Adrenal gland (tissue), 5 donors: ENCODE measurements around the gene STRN4.

ENCODE experiments used
- POLR2A ChIP-seq, 2 donors: fragments of 450-650 bp; IDR thresholded peaks; one replicate each; pipeline ENCODE4 v1.6.1; 2017; ENCODE audit warnings: antibody characterized with exemption in 2 of 2, mild to moderate bottlenecking in 2 of 2, moderate library complexity in 1 of 2
- TF ChIP-seq, protein P1 (sequence below), 6 experiments: fragments of 450-650 bp in 4 of 6; fragments of 200-600 bp in 2 of 6; sonication (generic) in 1 of 6; IDR thresholded peaks; 1 replicate in 5 of 6; 2 replicates in 1 of 6; pipeline versions ENCODE4 v1.5.1 to v1.8.0; 2016 to 2021; ENCODE audit warnings: antibody characterized with exemption in 6 of 6, mild to moderate bottlenecking in 2 of 6, moderate library complexity in 1 of 6
- donor health status: DM: no; HTN: no; CAD: no.

DNA sequence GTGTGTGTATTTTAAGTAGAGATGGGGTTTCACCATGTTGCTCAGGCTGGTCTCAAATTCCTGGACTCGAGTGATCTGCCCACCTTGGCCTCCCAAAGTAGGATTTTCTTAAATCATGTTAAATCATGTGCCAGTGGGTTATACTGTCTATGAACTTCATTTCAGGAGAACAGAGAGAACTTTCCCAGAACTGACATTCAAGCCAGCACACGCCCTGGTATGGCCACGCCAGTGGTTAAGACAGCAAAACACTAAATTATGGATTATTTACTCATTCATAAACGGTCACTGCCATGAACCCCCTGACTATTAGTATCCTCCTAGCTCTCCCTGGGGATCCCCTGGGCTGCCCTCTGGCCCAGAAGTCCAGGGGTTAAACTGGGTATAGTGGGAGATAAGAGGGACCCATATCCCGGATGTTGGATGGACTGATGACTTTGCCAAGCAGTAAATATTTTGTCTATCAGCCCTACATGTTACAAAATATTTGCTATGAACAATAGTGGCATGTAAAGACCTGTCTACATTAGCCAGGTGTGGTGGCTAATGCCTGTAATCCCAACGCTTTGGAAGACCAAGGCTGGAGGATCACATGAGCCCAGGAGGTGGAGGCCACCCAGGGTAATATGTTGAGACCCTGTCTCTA is 16.1 kb upstream of the STRN4 start:
- TF ChIP-seq, protein P1, sequence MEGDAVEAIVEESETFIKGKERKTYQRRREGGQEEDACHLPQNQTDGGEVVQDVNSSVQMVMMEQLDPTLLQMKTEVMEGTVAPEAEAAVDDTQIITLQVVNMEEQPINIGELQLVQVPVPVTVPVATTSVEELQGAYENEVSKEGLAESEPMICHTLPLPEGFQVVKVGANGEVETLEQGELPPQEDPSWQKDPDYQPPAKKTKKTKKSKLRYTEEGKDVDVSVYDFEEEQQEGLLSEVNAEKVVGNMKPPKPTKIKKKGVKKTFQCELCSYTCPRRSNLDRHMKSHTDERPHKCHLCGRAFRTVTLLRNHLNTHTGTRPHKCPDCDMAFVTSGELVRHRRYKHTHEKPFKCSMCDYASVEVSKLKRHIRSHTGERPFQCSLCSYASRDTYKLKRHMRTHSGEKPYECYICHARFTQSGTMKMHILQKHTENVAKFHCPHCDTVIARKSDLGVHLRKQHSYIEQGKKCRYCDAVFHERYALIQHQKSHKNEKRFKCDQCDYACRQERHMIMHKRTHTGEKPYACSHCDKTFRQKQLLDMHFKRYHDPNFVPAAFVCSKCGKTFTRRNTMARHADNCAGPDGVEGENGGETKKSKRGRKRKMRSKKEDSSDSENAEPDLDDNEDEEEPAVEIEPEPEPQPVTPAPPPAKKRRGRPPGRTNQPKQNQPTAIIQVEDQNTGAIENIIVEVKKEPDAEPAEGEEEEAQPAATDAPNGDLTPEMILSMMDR (IDR thresholded peaks at IDR 0.05), result no peak
- TF ChIP-seq POLR2A (IDR thresholded peaks at IDR 0.05), result no peak
